K562 (cell line): ENCODE data around the gene CA5B. TPM values are rescaled to one million over a fixed set of nuclear protein-coding genes. Genes with fewer than 3 reads are reported as not detected.

Experiments
- ATAC-seq: fragments of 200-7000 bp; cut with Tn5 transposase; 3 replicates; pipeline ENCODE4 v1.9.1; 2020; ENCODE audit warnings: moderate library complexity
- BruUV-seq: library from RNA; stranded (reverse); fragments of 400-500 nt; replicated peaks from 2 replicates; lab custom pipeline; 2021; lab: Mats Ljungman, UMichigan
- CTCF ChIA-PET: fragments of 300-600 bp; formaldehyde crosslinking; extraction: SDS; loops from one replicate; lab custom pipeline; 2021; ENCODE audit warnings: low intra/inter-chr PET ratio; lab: Yijun Ruan, JAX
- POLR2A ChIA-PET: fragments of 300-600, 350-650 bp; sonication (Branson Sonifier 250); formaldehyde crosslinking; extraction: SDS; loops from one replicate; lab custom pipeline; 2021; ENCODE audit warnings: antibody characterized with exemption, inconsistent platforms; lab: Yijun Ruan, JAX
- DNase-seq, 4 experiments: peaks; one replicate each; pipeline versions ENCODE4 v3.0.0 to v3.0.0-alpha.2; 2011 to 2018; ENCODE audit warnings: low spot score in 3 of 4, mixed read lengths in 3 of 4; ENCODE audit errors: extremely low read depth in 1 of 4
- FAIRE-seq: peaks from 2 replicates; lab custom pipeline; 2011; peaks lifted over from hg19 to GRCh38; lab: Jason Lieb, UNC
- H2AFZ ChIP-seq: 2 replicates; pipeline ENCODE4 v1.6.0; 2011; ENCODE audit warnings: low read depth, low read length, control low read depth, inconsistent platforms
- H3K27ac ChIP-seq: fragments of 200-600 bp; 3 replicates; pipeline ENCODE4 v1.8.0; 2011; ENCODE audit warnings: low read depth, mild to moderate bottlenecking, control low read depth, inconsistent platforms, low read length, moderate library complexity, mixed read lengths; ENCODE audit errors: extremely low read depth
- H3K27me3 ChIP-seq, 2 experiments: fragments of 300-600 bp in 1 of 2; 2 replicates in 1 of 2; 3 replicates in 1 of 2; pipeline versions ENCODE4 v1.6.0 to v1.8.0; 2011; ENCODE audit warnings: inconsistent platforms in 2 of 2, low read length in 2 of 2, mild to moderate bottlenecking in 1 of 2, mixed read lengths in 1 of 2, moderate library complexity in 1 of 2; ENCODE audit not compliant: control insufficient read depth in 2 of 2, insufficient read depth in 2 of 2
- H3K36me3 ChIP-seq: fragments of 300-600 bp; 3 replicates; pipeline ENCODE4 v1.8.0; 2011; ENCODE audit warnings: mild to moderate bottlenecking, low read length, inconsistent platforms; ENCODE audit not compliant: control insufficient read depth, insufficient read depth
- H3K4me1 ChIP-seq, 2 experiments: fragments of 200-600 bp in 1 of 2; replicated peaks in 1 of 2; 2 replicates in 1 of 2; 3 replicates in 1 of 2; pipeline versions ENCODE4 v1.5.1 to v1.8.0; 2011; ENCODE audit warnings: inconsistent platforms in 2 of 2, low read length in 2 of 2, mild to moderate bottlenecking in 1 of 2, mixed read lengths in 1 of 2, moderate library complexity in 1 of 2; ENCODE audit not compliant: control insufficient read depth in 2 of 2, insufficient read depth in 2 of 2
- H3K4me2 ChIP-seq: 2 replicates; pipeline ENCODE4 v1.6.1; 2011; ENCODE audit warnings: low read length, control low read depth, inconsistent platforms, mixed read lengths; ENCODE audit not compliant: insufficient read depth
- H3K4me3 ChIP-seq: fragments of 200-600 bp; sonication (generic), shearing (Covaris generic); 2 replicates; pipeline ENCODE4 v1.5.1; 2016; ENCODE audit warnings: control low read depth, inconsistent platforms
- H3K79me2 ChIP-seq: fragments of 200-600 bp; 3 replicates; pipeline ENCODE4 v1.8.0; 2011; ENCODE audit warnings: low read length, inconsistent platforms; ENCODE audit not compliant: control insufficient read depth, insufficient read depth
- H3K9ac ChIP-seq, 2 experiments: 2 replicates each; pipeline versions ENCODE4 v1.6.0 to v1.6.1; 2011; ENCODE audit warnings: low read depth in 2 of 2, low read length in 2 of 2, control low read depth in 1 of 2, inconsistent platforms in 1 of 2, mild to moderate bottlenecking in 1 of 2, mixed read lengths in 1 of 2; ENCODE audit not compliant: insufficient read depth in 1 of 2
- H3K9me1 ChIP-seq: one replicate; pipeline ENCODE4 v1.6.0; 2011; ENCODE audit warnings: inconsistent platforms, mild to moderate bottlenecking, low read length, moderate library complexity; ENCODE audit not compliant: control insufficient read depth, insufficient read depth
- H3K9me3 ChIP-seq: replicated peaks from 2 replicates; pipeline ENCODE4 v1.5.1; 2011; ENCODE audit warnings: low read depth, low read length, inconsistent platforms; ENCODE audit not compliant: control insufficient read depth, insufficient read depth
- H4K20me1 ChIP-seq: replicated peaks from 2 replicates; pipeline ENCODE4 v1.6.1; 2011; ENCODE audit warnings: low read length, inconsistent platforms, mixed read lengths; ENCODE audit not compliant: control insufficient read depth, insufficient read depth
- ARNT ChIP-seq, 2 experiments: fragments of 450-650 bp; IDR thresholded peaks; 2 replicates each; pipeline ENCODE4 v1.6.1; 2016; ENCODE audit warnings: mild to moderate bottlenecking in 1 of 2
- COPS2 ChIP-seq: fragments of 450-650 bp; conservative IDR thresholded peaks from 2 replicates; pipeline ENCODE4 v1.6.1; 2016; ENCODE audit warnings: mild to moderate bottlenecking, moderate library complexity
- HDAC8 ChIP-seq: fragments of 450-650 bp; IDR thresholded peaks from 2 replicates; pipeline ENCODE4 v1.6.1; 2016; ENCODE audit warnings: mild to moderate bottlenecking, missing genetic modification characterization, moderate library complexity, missing compliant biosample characterization
- HEY1 ChIP-seq: fragments of 250-450 bp; sonication (Bioruptor Pico); IDR thresholded peaks from 2 replicates; pipeline ENCODE4 v1.5.0; 2020; ENCODE audit warnings: mild to moderate bottlenecking, moderate library complexity, borderline replicate concordance
- PHB2 ChIP-seq: fragments of 450-650 bp; IDR thresholded peaks from 2 replicates; pipeline ENCODE4 v1.6.1; 2017; ENCODE audit warnings: low read depth
- TAF7 ChIP-seq: fragments of 450-650 bp; IDR thresholded peaks from 2 replicates; pipeline ENCODE4 v1.6.1; 2016; ENCODE audit warnings: missing genetic modification characterization, missing compliant biosample characterization
- ZKSCAN8 ChIP-seq: fragments of 200-800 bp; sonication (Bioruptor generic); IDR thresholded peaks from 2 replicates; pipeline ENCODE4 v1.6.1; 2016; ENCODE audit warnings: missing genetic modification characterization, missing compliant biosample characterization
- WGBS: fragments of 100-300 bp; shearing (Covaris generic); methylation state at CpG from one replicate; pipeline ENCODE4 v1.1.6; 2016; ENCODE audit warnings: low coverage, mixed read lengths; ENCODE audit not compliant: insufficient coverage; ENCODE audit errors: missing lambda C conversion rate; 5-methylcytosine and 5-hydroxymethylcytosine counted together
- in situ Hi-C: fragments of 300-500 bp; cut with MboI; formaldehyde crosslinking; loops from 4 replicates; pipeline ENCODE4 v1.15.0; 2018; ENCODE audit warnings: inconsistent platforms, mixed read lengths
- intact Hi-C: fragments of 100-400 bp; cut with micrococcal nuclease; formaldehyde crosslinking; loops from 2 replicates; pipeline ENCODE4 v1.14.2; 2022
- polyA plus RNA-seq, 8 experiments: library from polyadenylated mRNA; depleted of rRNA in 4 of 8; stranded (reverse) in 5 of 8; unstranded in 3 of 8; fragments of >200 nt; fragmentation: Nextera tagmentation in 2 of 8; fragmentation: Illumina TruSeq in 1 of 8; extraction: Ambion mirVana in 2 of 8; extraction: Trizol in 1 of 8; gene quantifications; 2 replicates each; pipeline versions ENCODE4 v1.2.1 to v1.2.3, GENCODE V29; 2011 to 2014; ENCODE audit warnings: inconsistent platforms in 1 of 8, missing spikeins in 1 of 8
- total RNA-seq, 7 experiments: library from RNA; depleted of rRNA in 6 of 7; stranded (reverse); fragments of >200 nt in 6 of 7; fragmentation: Illumina TruSeq in 2 of 7; extraction: Trizol in 2 of 7; gene quantifications; 2 replicates each; pipeline versions ENCODE4 v1.2.1 to v1.2.3, GENCODE V29; 2011 to 2021; ENCODE audit warnings: low replicate concordance in 1 of 7

CA5B gene
- total and polyA plus RNA-seq, 9 of the 15 experiments (the other 6 are each of a cell fraction or from before 2014, with no cell fraction given) = 0.55 to 3.7 (median 2.6) TPM

GRCh38 chrX:15718283-15718970, 19.6 kb upstream of the CA5B start:
- no peak for ATAC-seq
- 66% methylated on average over 7 of the region's 9 CpGs for WGBS
- no peaks in the 10 kb centered on the region for H3K9me3 ChIP-seq
- in situ Hi-C loops = no loop called here
- DNase-seq = no peak
- TF ChIP-seq PHB2 = no peak
- no peak for TF ChIP-seq HDAC8
- no peak for TF ChIP-seq ARNT (IDR thresholded peaks at IDR 0.05)
- TF ChIP-seq HEY1 = no peak
- no peak for TF ChIP-seq TAF7 (tag)
- TF ChIP-seq COPS2 = no peak
- TF ChIP-seq ZKSCAN8 (CRISPR knock-in tag) = no peak
- H3K27me3 ChIP-seq = no peaks in the 10 kb centered on the region
- no peak overlapping the region for H2AFZ ChIP-seq
- no peaks in the 10 kb centered on the region for H3K79me2 ChIP-seq
- intact Hi-C loops = no loop called here
- H3K9me1 ChIP-seq = no peaks in the 10 kb centered on the region
- no TSS peak for BruUV-seq
- H4K20me1 ChIP-seq = no peaks in the 10 kb centered on the region
- no peak for FAIRE-seq
- no peaks in the 10 kb centered on the region; the same call in 2 of the 3 replicates for H3K36me3 ChIP-seq
- H3K4me2 ChIP-seq = no peak overlapping the region
- peaks cover 0 to 6% of the 10 kb centered on the region in 2 experiments; a peak in 3 of 5 replicates for H3K4me1 ChIP-seq
- no peak overlapping the region for H3K9ac ChIP-seq
- CTCF ChIA-PET = no interaction called here
- POLR2A ChIA-PET = no interaction called here
- H3K27ac ChIP-seq = no peak overlapping the region
- no peak overlapping the region for H3K4me3 ChIP-seq
